WTC11 (cell line): ENCODE measurements around the gene ALDOB.

Experiments used
- CBFB ChIP-seq: sonication (generic); formaldehyde crosslinking; IDR thresholded peaks from 2 replicates; pipeline ENCODE4 v1.8.1; 2022; ENCODE audit warnings: mild to moderate bottlenecking, low read depth, missing genetic modification reagents
- CREB1 ChIP-seq: sonication (generic); formaldehyde crosslinking; IDR thresholded peaks from 2 replicates; pipeline ENCODE4 v1.8.0; 2023; ENCODE audit warnings: mild to moderate bottlenecking, missing genetic modification reagents
- ETV6 ChIP-seq: sonication (generic); formaldehyde crosslinking; IDR thresholded peaks from 2 replicates; pipeline ENCODE4 v1.8.1; 2022; ENCODE audit warnings: mild to moderate bottlenecking, missing genetic modification reagents
- NFYB ChIP-seq: sonication (generic); formaldehyde crosslinking; conservative IDR thresholded peaks from 2 replicates; pipeline ENCODE4 v1.8.0; 2022; ENCODE audit warnings: low read depth, missing genetic modification reagents
- TCF7 ChIP-seq: sonication (generic); formaldehyde crosslinking; IDR thresholded peaks from 2 replicates; pipeline ENCODE4 v1.8.0; 2022; ENCODE audit warnings: mild to moderate bottlenecking, low read depth, missing genetic modification reagents, moderate library complexity
- TEAD4 ChIP-seq: sonication (generic); formaldehyde crosslinking; IDR thresholded peaks from 2 replicates; pipeline ENCODE4 v1.8.0; 2022; ENCODE audit warnings: mild to moderate bottlenecking, missing genetic modification reagents
- ZBTB43 ChIP-seq: sonication (generic); formaldehyde crosslinking; IDR thresholded peaks from 2 replicates; pipeline ENCODE4 v1.8.1; 2023; ENCODE audit warnings: mild to moderate bottlenecking, missing genetic modification reagents
- TF ChIP-seq, protein P1 (sequence below): fragments of 200-600 bp; IDR thresholded peaks from 2 replicates; pipeline ENCODE4 v1.8.0; 2022; ENCODE audit warnings: antibody characterized with exemption
- TF ChIP-seq, protein P2 (sequence below): sonication (generic); formaldehyde crosslinking; IDR thresholded peaks from 2 replicates; pipeline ENCODE4 v1.8.0; 2022; ENCODE audit warnings: mild to moderate bottlenecking, missing genetic modification reagents

GRCh38 chr9:101451498-101451897 is 15.9 kb upstream of the ALDOB start:
- TF ChIP-seq TEAD4 (no peak), ZBTB43 (no peak), TCF7 (CRISPR knock-in tag) (no peak), CBFB (CRISPR knock-in tag) (no peak), NFYB (CRISPR knock-in tag) (no peak), CREB1 (CRISPR knock-in tag) (no peak), ETV6 (CRISPR knock-in tag) (no peak)
- TF ChIP-seq, protein P1, sequence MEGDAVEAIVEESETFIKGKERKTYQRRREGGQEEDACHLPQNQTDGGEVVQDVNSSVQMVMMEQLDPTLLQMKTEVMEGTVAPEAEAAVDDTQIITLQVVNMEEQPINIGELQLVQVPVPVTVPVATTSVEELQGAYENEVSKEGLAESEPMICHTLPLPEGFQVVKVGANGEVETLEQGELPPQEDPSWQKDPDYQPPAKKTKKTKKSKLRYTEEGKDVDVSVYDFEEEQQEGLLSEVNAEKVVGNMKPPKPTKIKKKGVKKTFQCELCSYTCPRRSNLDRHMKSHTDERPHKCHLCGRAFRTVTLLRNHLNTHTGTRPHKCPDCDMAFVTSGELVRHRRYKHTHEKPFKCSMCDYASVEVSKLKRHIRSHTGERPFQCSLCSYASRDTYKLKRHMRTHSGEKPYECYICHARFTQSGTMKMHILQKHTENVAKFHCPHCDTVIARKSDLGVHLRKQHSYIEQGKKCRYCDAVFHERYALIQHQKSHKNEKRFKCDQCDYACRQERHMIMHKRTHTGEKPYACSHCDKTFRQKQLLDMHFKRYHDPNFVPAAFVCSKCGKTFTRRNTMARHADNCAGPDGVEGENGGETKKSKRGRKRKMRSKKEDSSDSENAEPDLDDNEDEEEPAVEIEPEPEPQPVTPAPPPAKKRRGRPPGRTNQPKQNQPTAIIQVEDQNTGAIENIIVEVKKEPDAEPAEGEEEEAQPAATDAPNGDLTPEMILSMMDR, result no peak
- TF ChIP-seq, protein P2, sequence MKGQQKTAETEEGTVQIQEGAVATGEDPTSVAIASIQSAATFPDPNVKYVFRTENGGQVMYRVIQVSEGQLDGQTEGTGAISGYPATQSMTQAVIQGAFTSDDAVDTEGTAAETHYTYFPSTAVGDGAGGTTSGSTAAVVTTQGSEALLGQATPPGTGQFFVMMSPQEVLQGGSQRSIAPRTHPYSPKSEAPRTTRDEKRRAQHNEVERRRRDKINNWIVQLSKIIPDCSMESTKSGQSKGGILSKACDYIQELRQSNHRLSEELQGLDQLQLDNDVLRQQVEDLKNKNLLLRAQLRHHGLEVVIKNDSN (CRISPR knock-in tag), result no peak
